Calu3 (cell line): Measurements from ENCODE around the gene RHO. TPM values are rescaled to one million over a fixed set of nuclear protein-coding genes. Genes with fewer than 3 reads are reported as not detected.
"Not testable (repeated sequence)": the region's sequence is repeated elsewhere in the genome, so short reads cannot be mapped to it uniquely, and the experiment has no call there.

Experiments
- Bru-seq: library from RNA; stranded (reverse); fragments of 400-500 nt; gene quantifications from one replicate; lab custom pipeline; 2021; lab: Mats Ljungman, UMichigan
- BruChase-seq, 2 experiments: library from RNA; stranded (reverse); fragments of 400-500 nt; gene quantifications; one replicate each; lab custom pipeline; 2021; lab: Mats Ljungman, UMichigan
- BruUV-seq: library from RNA; stranded (reverse); fragments of 400-500 nt; replicated peaks from 2 replicates; lab custom pipeline; 2021; lab: Mats Ljungman, UMichigan
- CTCF ChIA-PET: fragments of 300-600 bp; sonication (Branson Sonifier 250); formaldehyde crosslinking; loops from one replicate; lab custom pipeline; 2022; ENCODE audit warnings: antibody characterized with exemption; lab: Charles Lee
- DNase-seq: peaks from one replicate; pipeline ENCODE4 v3.0.0; 2022
- H3K27ac Mint-ChIP-seq: one replicate; pipeline ENCODE4 v1.8.0; 2022; ENCODE audit warnings: mixed read lengths; ENCODE audit not compliant: unreplicated experiment
- H3K27me3 Mint-ChIP-seq: one replicate; pipeline ENCODE4 v1.8.0; 2022; ENCODE audit warnings: mixed read lengths; ENCODE audit not compliant: unreplicated experiment
- H3K36me3 Mint-ChIP-seq: one replicate; pipeline ENCODE4 v1.8.0; 2022; ENCODE audit warnings: mild to moderate bottlenecking, moderate library complexity, mixed read lengths; ENCODE audit not compliant: insufficient read depth, unreplicated experiment
- H3K4me1 Mint-ChIP-seq: one replicate; pipeline ENCODE4 v1.8.0; 2022; ENCODE audit warnings: mild to moderate bottlenecking, low read depth, mixed read lengths; ENCODE audit not compliant: unreplicated experiment
- H3K4me3 Mint-ChIP-seq: one replicate; pipeline ENCODE4 v1.8.0; 2022; ENCODE audit warnings: mild to moderate bottlenecking, low read depth, moderate library complexity, mixed read lengths; ENCODE audit not compliant: unreplicated experiment
- H3K9me3 Mint-ChIP-seq: one replicate; pipeline ENCODE4 v1.8.0; 2022; ENCODE audit warnings: low read depth, mixed read lengths; ENCODE audit not compliant: unreplicated experiment
- CTCF ChIP-seq: fragments of 200-600 bp; IDR thresholded peaks from one replicate; pipeline ENCODE4 v1.8.0; 2022; ENCODE audit warnings: antibody characterized with exemption; ENCODE audit not compliant: unreplicated experiment
- intact Hi-C: fragments of 100-400 bp; cut with micrococcal nuclease; formaldehyde crosslinking; loops from one replicate; pipeline ENCODE4 v1.10.0; 2022; ENCODE audit not compliant: unreplicated experiment
- long read RNA-seq: library from polyadenylated mRNA; stranded (forward); transcript quantifications from one replicate; pipeline ENCODE4 v2.0.0, GENCODE V29; 2022
- total RNA-seq: library from RNA; stranded (reverse); gene quantifications from 2 replicates; pipeline ENCODE4 v1.2.3, GENCODE V29; 2022

RHO gene
- total RNA-seq (not detected in 2 replicates), Bru-seq, nascent RNA (not detected), BruChase-seq, experiment 1, labeled RNA remaining after a 6-hour chase (percentile 16 among the genes with signal in this experiment), BruChase-seq, experiment 2, labeled RNA remaining after a 2-hour chase (percentile 18 among the genes with signal in this experiment)
- long read RNA-seq: 0 reads

GRCh38 chr3:129528589-129529100 lies at the start of gene RHO:
Gene RHO, plus strand, starts transcription at chr3:129528639. Its CDS starts 95 bp downstream, at chr3:129528734.
- BruUV-seq: no TSS peak
- no peak for DNase-seq
- no peaks in the 10 kb centered on the region for H3K9me3 Mint-ChIP-seq
- no peaks in the 10 kb centered on the region for H3K36me3 Mint-ChIP-seq
- H3K4me3 Mint-ChIP-seq: no peak within 1 kb of the TSS
- H3K4me1 Mint-ChIP-seq: peaks cover 8% of the 10 kb centered on the region
- TF ChIP-seq CTCF: no peak
- CTCF ChIA-PET: no interaction called here
- peaks cover 62% of the 10 kb centered on the region for H3K27me3 Mint-ChIP-seq
- H3K27ac Mint-ChIP-seq: no peak within 1 kb of the TSS
- intact Hi-C loops: no loop called here

- CTCF ChIA-PET, DNase-seq, BruUV-seq, H3K4me3 Mint-ChIP-seq, H3K9me3 Mint-ChIP-seq, H3K36me3 Mint-ChIP-seq, intact Hi-C loops, H3K27me3 Mint-ChIP-seq, H3K4me1 Mint-ChIP-seq, H3K27ac Mint-ChIP-seq: not testable (repeated sequence)
These were observed 47.1 kb upstream of the RHO start for GRCh38 chr3:129481225-129481765.

- no peaks in the 10 kb centered on the region for H3K9me3 Mint-ChIP-seq
- intact Hi-C loops: no loop called here
- no TSS peak for BruUV-seq
- H3K4me1 Mint-ChIP-seq: no peaks in the 10 kb centered on the region
- TF ChIP-seq CTCF: no peak
- no peak overlapping the region for H3K4me3 Mint-ChIP-seq
- H3K27ac Mint-ChIP-seq: no peak overlapping the region
- CTCF ChIA-PET: no interaction called here
- no peaks in the 10 kb centered on the region for H3K27me3 Mint-ChIP-seq
- no peak for DNase-seq
- H3K36me3 Mint-ChIP-seq: no peaks in the 10 kb centered on the region
These were observed 46.6 kb upstream of the RHO start for GRCh38 chr3:129481766-129482332.

GRCh38 chr3:129482721-129483120 lies 45.7 kb upstream of the RHO start:
- no peaks in the 10 kb centered on the region for H3K36me3 Mint-ChIP-seq
- intact Hi-C loops: no loop called here
- no peak overlapping the region for H3K27ac Mint-ChIP-seq
- no peak for DNase-seq
- no peak overlapping the region for H3K4me3 Mint-ChIP-seq
- H3K27me3 Mint-ChIP-seq: no peaks in the 10 kb centered on the region
- no TSS peak for BruUV-seq
- no peaks in the 10 kb centered on the region for H3K9me3 Mint-ChIP-seq
- TF ChIP-seq CTCF: no peak
- no peaks in the 10 kb centered on the region for H3K4me1 Mint-ChIP-seq
- CTCF ChIA-PET: no interaction called here

GRCh38 chr3:129483870-129484269 lies 44.6 kb upstream of the RHO start:
- no peaks in the 10 kb centered on the region for H3K4me1 Mint-ChIP-seq
- no peaks in the 10 kb centered on the region for H3K36me3 Mint-ChIP-seq
- H3K27me3 Mint-ChIP-seq: no peaks in the 10 kb centered on the region
- intact Hi-C loops: no loop called here
- no peak overlapping the region for H3K27ac Mint-ChIP-seq
- no peak for DNase-seq
- CTCF ChIA-PET: no interaction called here
- BruUV-seq: no TSS peak
- no peak for TF ChIP-seq CTCF
- no peak overlapping the region for H3K4me3 Mint-ChIP-seq
- no peaks in the 10 kb centered on the region for H3K9me3 Mint-ChIP-seq

GRCh38 chr3:129485146-129485545 lies 43.3 kb upstream of the RHO start:
- H3K9me3 Mint-ChIP-seq, H3K27ac Mint-ChIP-seq, DNase-seq, intact Hi-C loops, H3K36me3 Mint-ChIP-seq, BruUV-seq, H3K4me1 Mint-ChIP-seq, H3K27me3 Mint-ChIP-seq, H3K4me3 Mint-ChIP-seq: not testable (repeated sequence)
- CTCF ChIA-PET: interaction anchor here (0.8 kb wide), 1 partner anchor 141 kb away, joined by 3 read pairs; no protein-coding TSS in a partner anchor
